Parathyroid adenoma (tissue), 2 donors: Measurements from ENCODE around the gene MITD1.
"Not testable (repeated sequence)": the region's sequence is repeated elsewhere in the genome, so short reads cannot be mapped to it uniquely, and the experiment has no call there.

Experiments
- H2AFZ ChIP-seq: fragments of 300-600 bp; sonication (generic); one replicate; pipeline ENCODE4 v1.7.0; 2017; ENCODE audit warnings: antibody characterized with exemption, mild to moderate bottlenecking
- H3K27ac ChIP-seq: fragments of 300-600 bp; sonication (generic); one replicate; pipeline ENCODE4 v1.7.0; 2017
- H3K27me3 ChIP-seq: fragments of 300-600 bp; sonication (generic); one replicate; pipeline ENCODE4 v1.7.0; 2017; ENCODE audit warnings: low read length; ENCODE audit not compliant: control insufficient read depth, insufficient read depth
- H3K36me3 ChIP-seq: fragments of 300-600 bp; sonication (generic); one replicate; pipeline ENCODE4 v1.7.0; 2017; ENCODE audit warnings: low read length; ENCODE audit not compliant: control insufficient read depth, insufficient read depth
- H3K4me1 ChIP-seq: fragments of 300-600 bp; sonication (generic); one replicate; pipeline ENCODE4 v1.7.0; 2017; ENCODE audit warnings: control low read depth
- H3K4me2 ChIP-seq: fragments of 300-600 bp; sonication (generic); one replicate; pipeline ENCODE4 v1.7.0; 2017; ENCODE audit warnings: low read length
- H3K4me3 ChIP-seq: fragments of 300-600 bp; sonication (generic); one replicate; pipeline ENCODE4 v1.7.0; 2017; ENCODE audit warnings: low read depth, low read length
- H3K79me2 ChIP-seq: fragments of 300-600 bp; sonication (generic); one replicate; pipeline ENCODE4 v1.7.0; 2017; ENCODE audit warnings: control low read depth
- H3K9ac ChIP-seq: fragments of 300-600 bp; sonication (generic); one replicate; pipeline ENCODE4 v1.7.0; 2017; ENCODE audit warnings: mild to moderate bottlenecking
- H3K9me3 ChIP-seq: fragments of 300-600 bp; sonication (generic); one replicate; pipeline ENCODE4 v1.7.0; 2017; ENCODE audit warnings: low read length; ENCODE audit not compliant: control insufficient read depth
- TF ChIP-seq, protein P1 (sequence below): fragments of 300-600 bp; sonication (generic); IDR thresholded peaks from one replicate; pipeline ENCODE4 v1.7.0; 2017; ENCODE audit warnings: antibody characterized with exemption, mild to moderate bottlenecking
- donor health status: primary hyperparathyroidism.

The MITD1 gene

GRCh38 chr2:99139003-99139402, 41.9 kb downstream of the MITD1 start:
- no peaks in the 10 kb centered on the region for H3K27me3 ChIP-seq
- TF ChIP-seq, protein P1, sequence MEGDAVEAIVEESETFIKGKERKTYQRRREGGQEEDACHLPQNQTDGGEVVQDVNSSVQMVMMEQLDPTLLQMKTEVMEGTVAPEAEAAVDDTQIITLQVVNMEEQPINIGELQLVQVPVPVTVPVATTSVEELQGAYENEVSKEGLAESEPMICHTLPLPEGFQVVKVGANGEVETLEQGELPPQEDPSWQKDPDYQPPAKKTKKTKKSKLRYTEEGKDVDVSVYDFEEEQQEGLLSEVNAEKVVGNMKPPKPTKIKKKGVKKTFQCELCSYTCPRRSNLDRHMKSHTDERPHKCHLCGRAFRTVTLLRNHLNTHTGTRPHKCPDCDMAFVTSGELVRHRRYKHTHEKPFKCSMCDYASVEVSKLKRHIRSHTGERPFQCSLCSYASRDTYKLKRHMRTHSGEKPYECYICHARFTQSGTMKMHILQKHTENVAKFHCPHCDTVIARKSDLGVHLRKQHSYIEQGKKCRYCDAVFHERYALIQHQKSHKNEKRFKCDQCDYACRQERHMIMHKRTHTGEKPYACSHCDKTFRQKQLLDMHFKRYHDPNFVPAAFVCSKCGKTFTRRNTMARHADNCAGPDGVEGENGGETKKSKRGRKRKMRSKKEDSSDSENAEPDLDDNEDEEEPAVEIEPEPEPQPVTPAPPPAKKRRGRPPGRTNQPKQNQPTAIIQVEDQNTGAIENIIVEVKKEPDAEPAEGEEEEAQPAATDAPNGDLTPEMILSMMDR: no peak
- peaks cover 6% of the 10 kb centered on the region for H3K4me1 ChIP-seq
- H3K27ac ChIP-seq: no peak overlapping the region
- no peak overlapping the region for H3K4me2 ChIP-seq
- no peaks in the 10 kb centered on the region for H3K36me3 ChIP-seq
- no peak overlapping the region for H3K4me3 ChIP-seq
- H2AFZ ChIP-seq: no peak overlapping the region
- no peak overlapping the region for H3K9ac ChIP-seq
- H3K79me2 ChIP-seq: no peaks in the 10 kb centered on the region
- no peaks in the 10 kb centered on the region for H3K9me3 ChIP-seq

- H3K27ac ChIP-seq, H2AFZ ChIP-seq, H3K9me3 ChIP-seq, H3K4me3 ChIP-seq, H3K9ac ChIP-seq, H3K36me3 ChIP-seq, H3K79me2 ChIP-seq, H3K4me1 ChIP-seq, H3K27me3 ChIP-seq, H3K4me2 ChIP-seq: not testable (repeated sequence)
These were observed 45.8 kb downstream of the MITD1 start for GRCh38 chr2:99135044-99135556.

GRCh38 chr2:99127981-99128380, 52.9 kb downstream of the MITD1 start:
- Histone ChIP-seq H3K4me2 (no peak overlapping the region), H3K27ac (no peak overlapping the region), H3K79me2 (no peaks in the 10 kb centered on the region), H3K9ac (no peak overlapping the region), H2AFZ (no peak overlapping the region), H3K27me3 (no peaks in the 10 kb centered on the region), H3K36me3 (no peaks in the 10 kb centered on the region), H3K4me1 (no peaks in the 10 kb centered on the region), H3K9me3 (no peaks in the 10 kb centered on the region), H3K4me3 (no peak overlapping the region)
- TF ChIP-seq, protein P1: no peak
